IPS-NIHi7 (cell line): ENCODE data around the gene CARTPT.
A peak's percentile ranks its signal among the peaks of the same experiment; 100 is the strongest.

Experiments used
- DNase-seq: peaks from one replicate; pipeline ENCODE4 v3.0.0; 2012; ENCODE audit warnings: mixed read lengths; ENCODE audit errors: extremely low spot score

CARTPT gene

GRCh38 chr5:71719063-71719964, at the start of gene CARTPT:
CARTPT (plus strand) TSS chr5:71719275; CDS start chr5:71719294, 19 bp downstream.
- peak; percentile 88 for DNase-seq

- DNase-seq: no peak
Observed at GRCh38 chr5:71677977-71678376, 41.1 kb upstream of the CARTPT start.

- DNase-seq: no peak
Observed at GRCh38 chr5:71679714-71680113, 39.4 kb upstream of the CARTPT start.

GRCh38 chr5:71680510-71680909, 38.6 kb upstream of the CARTPT start:
- no peak for DNase-seq

GRCh38 chr5:71681296-71681695, 37.8 kb upstream of the CARTPT start:
- no peak for DNase-seq

- DNase-seq: no peak
Observed at GRCh38 chr5:71684309-71684708, 34.8 kb upstream of the CARTPT start.

GRCh38 chr5:71693828-71694427, 25.1 kb upstream of the CARTPT start:
- peak; percentile 56 for DNase-seq

- DNase-seq: no peak
Observed at GRCh38 chr5:71695071-71695470, 24.0 kb upstream of the CARTPT start.

- no peak for DNase-seq
Observed at GRCh38 chr5:71695595-71695994, 23.5 kb upstream of the CARTPT start.

GRCh38 chr5:71697967-71698366, 21.1 kb upstream of the CARTPT start:
- peak; percentile 79 for DNase-seq

GRCh38 chr5:71699233-71699632, 19.8 kb upstream of the CARTPT start:
- no peak for DNase-seq

GRCh38 chr5:71699751-71700150, 19.3 kb upstream of the CARTPT start:
- DNase-seq: no peak

- DNase-seq: no peak
Observed at GRCh38 chr5:71700803-71701202, 18.3 kb upstream of the CARTPT start.

- no peak for DNase-seq
Observed at GRCh38 chr5:71701407-71701806, 17.7 kb upstream of the CARTPT start.

- peak; percentile 45 for DNase-seq
Observed at GRCh38 chr5:71703941-71704340, 15.1 kb upstream of the CARTPT start.

- DNase-seq: no peak
Observed at GRCh38 chr5:71705421-71705820, 13.7 kb upstream of the CARTPT start.

GRCh38 chr5:71706906-71707305, 12.2 kb upstream of the CARTPT start:
- no peak for DNase-seq

GRCh38 chr5:71711610-71712009, 7.5 kb upstream of the CARTPT start:
- no peak for DNase-seq

GRCh38 chr5:71714911-71715310, 4.2 kb upstream of the CARTPT start:
- no peak for DNase-seq

- DNase-seq: no peak
Observed at GRCh38 chr5:71727978-71728377, 8.9 kb downstream of the CARTPT start.

- no peak for DNase-seq
Observed at GRCh38 chr5:71731015-71731414, 11.9 kb downstream of the CARTPT start.

GRCh38 chr5:71732011-71732410, 12.9 kb downstream of the CARTPT start:
- no peak for DNase-seq

GRCh38 chr5:71734141-71734540, 15.1 kb downstream of the CARTPT start:
- DNase-seq: no peak
